ENCODE results near the gene LNX1. TPM values are rescaled to one million over a fixed set of nuclear protein-coding genes. Genes with fewer than 3 reads are reported as not detected.
"Not testable (repeated sequence)": the region's sequence is repeated elsewhere in the genome, so short reads cannot be mapped to it uniquely, and the experiment has no call there.

LNX1 gene
- total RNA-seq, 1 donor from 2014 or later = 3.3 TPM

GRCh38 chr4:53432528-53433424, 158.5 kb downstream of the LNX1 start:
- TF ChIP-seq CTCF (conservative IDR thresholded peaks at IDR 0.05; ENCODE audit: low read depth, low read length) = no peak
- DNase-seq (ENCODE audit: low read depth) = no peak
- H3K4me3 ChIP-seq (ENCODE audit: low read depth, low read length) = no peak overlapping the region

DNA sequence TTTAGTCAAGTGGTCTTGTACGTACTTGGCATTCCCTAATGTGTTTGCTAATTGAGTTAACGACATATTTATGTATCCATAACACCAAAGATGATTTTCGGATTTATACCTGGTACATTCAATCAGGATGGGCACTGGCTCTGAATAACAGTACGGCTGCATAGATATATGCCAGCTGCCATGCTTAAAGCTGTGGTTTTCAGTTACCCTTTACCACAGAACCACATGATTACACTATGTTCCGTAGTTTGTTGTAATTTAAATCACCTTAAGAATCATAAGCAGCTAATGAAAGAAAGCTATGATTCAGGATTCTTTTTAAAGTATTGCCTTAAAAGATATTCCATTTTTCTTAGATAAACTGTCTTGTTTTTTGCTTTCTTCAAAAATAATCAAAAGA, 160.2 kb downstream of the LNX1 start:
- DNase-seq (ENCODE audit: low read depth) = no peak
- no peak for TF ChIP-seq CTCF (conservative IDR thresholded peaks at IDR 0.05; ENCODE audit: low read depth, low read length)
- no peak overlapping the region for H3K4me3 ChIP-seq (ENCODE audit: low read depth, low read length)

DNA sequence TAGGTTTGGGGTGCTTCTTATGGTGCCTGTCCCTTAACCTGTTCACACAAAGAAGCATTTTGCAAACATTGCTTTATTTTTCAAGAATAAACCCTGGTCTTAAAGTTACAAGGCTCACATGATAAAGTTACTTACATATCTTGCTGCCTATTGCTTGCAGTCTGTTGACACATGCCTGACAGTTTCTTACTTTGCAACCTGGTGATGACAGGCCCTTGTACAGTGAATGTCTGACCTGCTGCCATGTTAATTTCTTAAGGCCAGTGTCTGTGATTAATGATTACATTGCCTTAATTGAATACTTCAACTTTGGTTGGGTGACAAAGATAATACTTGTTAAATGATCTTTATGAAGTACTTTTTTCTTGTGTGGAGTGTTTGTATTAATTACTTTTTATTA, 163.9 kb downstream of the LNX1 start:
- H3K4me3 ChIP-seq (ENCODE audit: low read depth, low read length) = no peak overlapping the region
- TF ChIP-seq CTCF (conservative IDR thresholded peaks at IDR 0.05; ENCODE audit: low read depth, low read length) = no peak
- DNase-seq (ENCODE audit: low read depth) = no peak

DNA sequence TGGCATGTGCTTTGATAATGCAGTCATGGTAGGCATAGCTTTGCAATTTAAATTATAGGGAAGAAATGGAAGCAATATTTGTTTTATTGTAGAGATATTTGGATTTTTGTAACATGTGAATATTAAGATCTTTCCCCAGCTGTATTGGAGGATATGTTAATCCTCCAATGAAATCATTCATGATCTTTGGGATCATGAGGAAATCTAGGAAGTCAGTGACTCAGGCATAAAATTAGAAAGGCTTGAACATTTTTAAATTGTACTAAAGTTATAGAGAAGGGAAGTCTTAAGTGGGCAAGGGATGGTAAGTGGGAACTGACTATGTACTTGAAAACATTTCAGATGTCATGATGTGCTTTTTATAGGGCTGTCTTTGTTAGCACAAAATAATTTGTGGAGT, 167.0 kb downstream of the LNX1 start:
- DNase-seq (ENCODE audit: low read depth) = no peak
- TF ChIP-seq CTCF (conservative IDR thresholded peaks at IDR 0.05; ENCODE audit: low read depth, low read length) = no peak
- no peak overlapping the region for H3K4me3 ChIP-seq (ENCODE audit: low read depth, low read length)

DNA sequence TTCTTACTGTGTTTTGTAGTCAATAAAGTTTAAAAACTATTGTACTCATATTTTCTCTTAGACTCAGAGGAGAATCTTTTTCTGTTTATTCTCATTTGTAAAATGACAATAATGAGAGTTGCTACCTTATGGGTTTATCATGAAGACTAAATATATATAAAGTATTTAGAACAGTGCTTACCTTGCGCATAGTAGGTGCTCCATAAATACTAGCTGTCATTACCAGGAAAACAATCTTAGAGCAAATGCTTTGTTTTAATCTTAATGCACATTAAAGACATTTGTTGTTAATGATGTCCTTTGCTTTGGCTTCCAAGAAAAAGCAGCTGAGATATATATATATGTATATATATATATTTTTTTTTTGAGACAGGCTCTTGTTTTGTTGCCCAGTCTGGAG, 168.9 kb downstream of the LNX1 start:
- TF ChIP-seq CTCF (conservative IDR thresholded peaks at IDR 0.05; ENCODE audit: low read depth, low read length) = no peak
- DNase-seq (ENCODE audit: low read depth) = no peak
- H3K4me3 ChIP-seq (ENCODE audit: low read depth, low read length) = no peak overlapping the region

DNA sequence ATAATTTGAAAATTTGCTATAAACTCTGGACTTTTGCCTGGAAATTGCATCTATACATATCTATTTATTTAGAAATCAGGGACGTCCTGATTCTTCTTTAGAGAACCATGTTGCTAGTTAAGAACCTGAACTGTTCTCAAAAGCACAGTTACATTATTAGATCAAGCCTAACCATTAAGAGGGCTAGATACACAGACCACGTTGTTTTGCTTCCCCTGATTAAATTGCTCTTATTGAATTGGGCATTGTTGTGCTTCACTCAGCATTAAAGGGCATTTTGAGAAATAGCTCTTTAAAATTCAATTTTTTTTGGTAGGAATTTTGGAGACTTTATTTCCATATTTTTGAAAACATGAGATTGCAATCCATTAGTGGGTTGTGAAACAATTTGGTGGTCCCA, 169.5 kb downstream of the LNX1 start:
- H3K4me3 ChIP-seq (ENCODE audit: low read depth, low read length) = no peak overlapping the region
- DNase-seq (ENCODE audit: low read depth) = no peak
- TF ChIP-seq CTCF (conservative IDR thresholded peaks at IDR 0.05; ENCODE audit: low read depth, low read length) = no peak

- no peak overlapping the region for H3K4me3 ChIP-seq (ENCODE audit: low read depth, low read length)
- no peak for DNase-seq (ENCODE audit: low read depth)
- TF ChIP-seq CTCF (conservative IDR thresholded peaks at IDR 0.05; ENCODE audit: low read depth, low read length) = no peak
Measured at GRCh38 chr4:53419208-53419607, 172.1 kb downstream of the LNX1 start.

- not testable (repeated sequence) for H3K4me3 ChIP-seq (ENCODE audit: low read depth, low read length); DNase-seq (ENCODE audit: low read depth)
Measured at GRCh38 chr4:53409479-53409878, 181.8 kb downstream of the LNX1 start.
